Measurements from ENCODE around the gene KSR1. TPM values are rescaled to one million over a fixed set of nuclear protein-coding genes. Genes with fewer than 3 reads are reported as not detected.
A peak's percentile ranks its signal among the peaks of the same experiment; 100 is the strongest.

Gene KSR1
- total RNA-seq, 2 experiments from 2014 or later = 19.4 to 25.3 TPM

DNA sequence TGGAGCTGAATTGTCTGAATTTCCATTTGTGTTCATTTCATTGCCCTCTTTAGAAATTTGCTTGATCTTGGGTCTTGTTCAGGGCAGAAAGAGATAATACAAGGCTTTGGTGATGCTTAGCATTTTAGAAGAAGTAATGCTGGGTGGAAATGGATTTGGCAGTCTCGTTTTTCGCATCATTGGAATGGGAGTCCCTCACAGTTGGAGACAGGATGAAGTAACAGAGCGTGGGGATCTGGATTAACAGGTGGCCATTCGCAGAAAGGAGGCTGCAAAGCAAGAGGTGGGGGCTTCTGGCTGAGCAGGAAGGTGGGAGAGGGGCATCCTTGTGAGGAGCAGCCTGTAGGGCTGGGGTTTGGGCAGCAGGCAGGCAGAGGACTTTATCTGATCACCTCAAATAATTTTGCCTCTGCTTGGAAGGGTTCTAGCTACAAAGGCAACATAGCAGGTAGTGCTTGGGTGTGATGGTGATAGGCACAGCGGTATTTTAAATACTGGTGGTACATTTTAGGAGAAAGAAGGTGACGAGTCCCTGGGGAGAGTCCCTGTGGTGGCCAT is 17.0 kb downstream of the KSR1 start:
- DNase-seq (peak in 1 of 14 experiments; percentile 23), ATAC-seq (ENCODE audit: poor library complexity) (peak; percentile 70)
- intact Hi-C loops (cut with DNase I, micrococcal nuclease) = loop anchor here in 1 of 2 experiments (2.0 kb wide), 1 partner anchor 16 kb away; the partner anchor contains the start of gene KSR1
- CTCF ChIA-PET = interaction anchor here (1.5 to 3.6 kb wide), 2 partner anchors 17 to 127 kb away, joined by 7 to 29 read pairs; partner anchors contain the start of gene KSR1
- H3K4me1 ChIP-seq (ENCODE audit: insufficient read depth, low read length) = peaks cover 71% of the 10 kb centered on the region
- TF ChIP-seq CTCF (IDR thresholded peaks at IDR 0.05) = no peak
- H3K4me3 ChIP-seq (ENCODE audit: low read length) = peak overlapping the region; percentile 33
- Mint-ChIP-seq H3K36me3 (ENCODE audit: low read depth) (no peaks in the 10 kb centered on the region), H3K9me3 (no peaks in the 10 kb centered on the region), H3K27me3 (no peaks in the 10 kb centered on the region), H3K27ac (peak overlapping the region; percentile 95), H3K4me3 (peak overlapping the region; percentile 75), H3K4me1 (ENCODE audit: low read depth) (peaks cover 61% of the 10 kb centered on the region)
- no peaks in the 10 kb centered on the region for H3K27me3 ChIP-seq (ENCODE audit: control insufficient read depth in 1 of 2, insufficient read depth in 2 of 2, low read length in 2 of 2)
- H3K27ac ChIP-seq (ENCODE audit: low read depth in 1 of 2, low read length in 2 of 2) = peak overlapping the region; percentile 61 to 92
- H3K36me3 ChIP-seq (ENCODE audit: insufficient read depth, low read length) = no peaks in the 10 kb centered on the region
- POLR2A ChIA-PET = interaction anchor here (1.8 to 5.0 kb wide), 2 partner anchors 17 to 179 kb away, joined by 14 to 29 read pairs; partner anchors contain the start of genes KSR1 and WSB1
- no peaks in the 10 kb centered on the region for H3K9me3 ChIP-seq (ENCODE audit: control insufficient read depth in 1 of 2, insufficient read depth in 1 of 2, low read length in 2 of 2)

- peak overlapping the region; percentile 33 for H3K4me3 ChIP-seq (ENCODE audit: low read length)
- H3K4me1 ChIP-seq (ENCODE audit: insufficient read depth, low read length) = peaks cover 72% of the 10 kb centered on the region
- TF ChIP-seq CTCF (IDR thresholded peaks at IDR 0.05) = no peak
- Mint-ChIP-seq H3K27ac (peak overlapping the region; percentile 95), H3K4me1 (ENCODE audit: low read depth) (peaks cover 65% of the 10 kb centered on the region), H3K36me3 (ENCODE audit: low read depth) (no peaks in the 10 kb centered on the region), H3K27me3 (no peaks in the 10 kb centered on the region), H3K4me3 (peak overlapping the region; percentile 75), H3K9me3 (no peaks in the 10 kb centered on the region)
- no peaks in the 10 kb centered on the region for H3K36me3 ChIP-seq (ENCODE audit: insufficient read depth, low read length)
- ATAC-seq (ENCODE audit: poor library complexity) (no peak), DNase-seq (peak in 11 of 14 experiments; percentile 25 to 91 (median 57))
- intact Hi-C loops (cut with DNase I, micrococcal nuclease) = loop anchor here in 1 of 2 experiments (2.0 kb wide), 1 partner anchor 17 kb away; the partner anchor contains the start of gene KSR1
- no peaks in the 10 kb centered on the region for H3K27me3 ChIP-seq (ENCODE audit: control insufficient read depth in 1 of 2, insufficient read depth in 2 of 2, low read length in 2 of 2)
- H3K27ac ChIP-seq (ENCODE audit: low read depth in 1 of 2, low read length in 2 of 2) = peak overlapping the region; percentile 61 to 92
- POLR2A ChIA-PET = interaction anchor here (0.5 to 5.0 kb wide), 3 partner anchors 11 to 180 kb away, joined by 3 to 29 read pairs (median 14); partner anchors contain the start of genes KSR1 and WSB1
- CTCF ChIA-PET = interaction anchor here (1.5 to 3.6 kb wide), 2 partner anchors 18 to 126 kb away, joined by 7 to 29 read pairs; partner anchors contain the start of gene KSR1
- no peaks in the 10 kb centered on the region for H3K9me3 ChIP-seq (ENCODE audit: control insufficient read depth in 1 of 2, insufficient read depth in 1 of 2, low read length in 2 of 2)
These were observed 17.7 kb downstream of the KSR1 start for GRCh38 chr17:27473748-27474609.

DNA sequence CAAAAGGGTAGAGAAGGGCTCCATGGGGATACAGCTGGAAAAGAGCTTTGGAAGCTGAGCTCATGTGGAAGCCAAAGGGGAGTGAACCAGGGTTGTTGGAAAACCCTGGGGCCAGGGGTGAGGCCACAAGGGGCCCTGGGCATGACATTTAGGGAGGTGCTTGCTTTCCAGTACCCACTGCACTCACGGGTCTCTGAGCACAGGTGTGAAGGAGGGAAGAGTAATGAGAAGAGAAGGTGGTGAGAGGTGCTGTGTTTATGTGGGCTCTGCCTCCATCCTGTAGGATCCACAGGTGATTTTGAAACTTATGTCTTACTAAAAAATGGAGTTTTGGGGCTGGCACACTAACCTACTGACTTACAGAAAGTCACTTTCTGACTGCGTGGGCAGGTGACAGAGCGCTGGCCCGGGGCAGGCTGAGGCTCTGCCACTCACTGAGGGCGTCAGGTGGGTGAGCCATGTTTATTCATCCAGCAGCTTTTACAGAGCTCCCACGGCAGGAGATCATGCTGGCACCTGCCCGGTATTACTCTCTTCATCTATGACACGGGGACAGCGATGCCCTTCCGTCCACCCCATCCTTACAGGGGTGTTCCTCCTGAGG is 18.9 kb downstream of the KSR1 start:
- no peaks in the 10 kb centered on the region for H3K27me3 Mint-ChIP-seq
- H3K36me3 Mint-ChIP-seq (ENCODE audit: low read depth) = no peaks in the 10 kb centered on the region
- H3K4me1 Mint-ChIP-seq (ENCODE audit: low read depth) = peaks cover 67% of the 10 kb centered on the region
- Histone ChIP-seq H3K27me3 (ENCODE audit: control insufficient read depth in 1 of 2, insufficient read depth in 2 of 2, low read length in 2 of 2) (no peaks in the 10 kb centered on the region), H3K4me1 (ENCODE audit: insufficient read depth, low read length) (peaks cover 81% of the 10 kb centered on the region), H3K36me3 (ENCODE audit: insufficient read depth, low read length) (no peaks in the 10 kb centered on the region), H3K9me3 (ENCODE audit: control insufficient read depth in 1 of 2, insufficient read depth in 1 of 2, low read length in 2 of 2) (no peaks in the 10 kb centered on the region), H3K4me3 (ENCODE audit: low read length) (no peak overlapping the region), H3K27ac (ENCODE audit: low read depth in 1 of 2, low read length in 2 of 2) (peak overlapping the region; percentile 61 to 92)
- ChIA-PET CTCF (interaction anchor here (1.1 kb wide), 1 partner anchor 19 kb away, joined by 3 read pairs; the partner anchor contains the start of gene KSR1), POLR2A (interaction anchor here (1.5 kb wide), 1 partner anchor 19 kb away, joined by 3 read pairs; the partner anchor contains the start of gene KSR1)
- ATAC-seq (ENCODE audit: poor library complexity) = no peak
- H3K27ac Mint-ChIP-seq = peak overlapping the region; percentile 95
- peak overlapping the region; percentile 3 for H3K4me3 Mint-ChIP-seq
- peak in 4 of 14 experiments; percentile 19 to 38 (median 23) for DNase-seq
- no peaks in the 10 kb centered on the region for H3K9me3 Mint-ChIP-seq
- intact Hi-C loops (cut with DNase I, micrococcal nuclease) = no loop called here
- TF ChIP-seq CTCF (IDR thresholded peaks at IDR 0.05) = no peak
